Measurements from ENCODE around the gene UGT8.

DNA sequence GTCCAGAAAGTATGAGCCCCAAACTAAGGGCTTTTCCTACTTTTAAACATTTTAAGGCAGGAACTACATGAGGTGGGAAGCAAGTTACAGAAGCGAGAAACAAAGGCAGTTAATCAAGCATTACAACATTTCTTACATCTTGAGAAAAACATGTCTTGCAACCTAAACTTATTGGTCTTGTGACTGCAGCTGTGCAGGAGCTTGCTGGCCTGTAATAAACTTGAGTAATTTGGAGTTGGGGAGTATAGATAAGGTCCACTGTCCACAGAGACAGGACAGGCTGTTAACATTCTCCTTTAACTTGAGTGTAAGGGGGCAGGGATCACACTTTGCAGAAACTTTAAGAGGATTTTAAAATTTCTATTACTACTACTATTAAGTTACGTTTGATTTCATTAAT, 2.7 kb upstream of the UGT8 start:
- TF ChIP-seq, protein P1, sequence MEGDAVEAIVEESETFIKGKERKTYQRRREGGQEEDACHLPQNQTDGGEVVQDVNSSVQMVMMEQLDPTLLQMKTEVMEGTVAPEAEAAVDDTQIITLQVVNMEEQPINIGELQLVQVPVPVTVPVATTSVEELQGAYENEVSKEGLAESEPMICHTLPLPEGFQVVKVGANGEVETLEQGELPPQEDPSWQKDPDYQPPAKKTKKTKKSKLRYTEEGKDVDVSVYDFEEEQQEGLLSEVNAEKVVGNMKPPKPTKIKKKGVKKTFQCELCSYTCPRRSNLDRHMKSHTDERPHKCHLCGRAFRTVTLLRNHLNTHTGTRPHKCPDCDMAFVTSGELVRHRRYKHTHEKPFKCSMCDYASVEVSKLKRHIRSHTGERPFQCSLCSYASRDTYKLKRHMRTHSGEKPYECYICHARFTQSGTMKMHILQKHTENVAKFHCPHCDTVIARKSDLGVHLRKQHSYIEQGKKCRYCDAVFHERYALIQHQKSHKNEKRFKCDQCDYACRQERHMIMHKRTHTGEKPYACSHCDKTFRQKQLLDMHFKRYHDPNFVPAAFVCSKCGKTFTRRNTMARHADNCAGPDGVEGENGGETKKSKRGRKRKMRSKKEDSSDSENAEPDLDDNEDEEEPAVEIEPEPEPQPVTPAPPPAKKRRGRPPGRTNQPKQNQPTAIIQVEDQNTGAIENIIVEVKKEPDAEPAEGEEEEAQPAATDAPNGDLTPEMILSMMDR (conservative IDR thresholded peaks at IDR 0.05) = no peak
- no peak for TF ChIP-seq ZFX (IDR thresholded peaks at IDR 0.05)
